Activated T-cell treated with anti-CD3 and anti-CD28 coated beads for 24 hours (primary cell): ENCODE results near the gene NBR1.
"Not testable (repeated sequence)": the region's sequence is repeated elsewhere in the genome, so short reads cannot be mapped to it uniquely, and the experiment has no call there.

Source experiments
- DNase-seq: peaks from one replicate; pipeline ENCODE4 v3.0.0-alpha.2; 2020; ENCODE audit warnings: low read depth

NBR1 gene

DNA sequence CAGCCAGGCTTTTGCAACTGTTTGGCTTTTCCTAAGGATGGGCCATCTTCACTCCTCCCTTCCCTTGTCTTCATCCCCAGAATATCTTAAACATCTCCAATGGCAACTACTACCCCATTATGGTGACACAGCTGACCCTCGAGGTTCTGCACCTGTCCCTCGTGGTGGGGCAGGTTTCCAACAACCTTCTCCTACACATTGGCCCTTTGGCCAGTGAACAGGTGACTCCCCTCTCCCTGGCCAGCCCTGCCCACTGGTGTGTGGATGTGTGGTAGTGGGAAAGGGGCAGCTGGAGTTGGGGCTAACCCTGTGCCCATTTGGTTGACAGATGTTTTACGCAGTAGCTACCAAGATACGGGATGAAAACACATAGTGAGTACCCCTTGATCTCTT, 45.4 kb downstream of the NBR1 start:
- no peak for DNase-seq

DNA sequence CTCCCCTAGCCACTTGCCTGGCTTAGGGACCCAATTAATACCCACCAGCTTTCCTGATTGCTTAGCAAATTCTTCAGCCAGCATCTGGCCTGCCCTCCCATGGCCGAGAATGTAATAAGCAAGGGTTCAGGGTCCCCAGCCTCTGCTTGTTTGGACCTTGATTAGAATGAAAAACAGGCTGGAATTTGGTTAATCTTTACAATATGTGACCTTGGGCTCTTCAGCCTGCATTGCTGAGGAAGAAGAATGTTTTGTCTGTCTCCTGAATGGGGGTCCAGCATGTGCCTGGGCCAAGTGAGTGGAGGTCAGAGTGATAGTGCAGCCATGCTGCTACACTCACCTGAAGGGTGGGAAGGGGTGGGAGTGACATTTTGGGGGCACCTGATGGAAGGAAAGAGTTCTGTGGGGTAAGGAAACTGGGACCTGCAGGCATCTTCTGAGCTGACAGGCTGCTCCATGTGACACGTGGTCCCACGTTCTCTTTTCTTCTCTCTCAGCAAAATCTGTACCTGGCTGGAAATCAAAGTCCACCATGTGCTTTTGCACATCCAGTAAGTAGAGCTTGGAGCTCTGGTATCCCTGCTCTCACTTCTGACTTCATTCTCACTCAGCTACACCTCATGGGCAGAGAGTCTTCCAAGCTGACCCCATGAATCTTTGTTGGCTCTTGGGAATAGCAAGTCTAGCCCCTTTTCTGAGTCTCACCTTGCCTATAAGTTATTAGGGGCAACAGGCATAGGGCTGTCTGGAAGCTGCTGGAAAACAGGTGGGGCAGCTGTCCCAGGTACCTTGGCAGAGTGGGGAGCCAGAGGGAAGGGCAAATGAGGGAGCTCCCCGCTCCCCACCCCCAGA, 46.0 kb downstream of the NBR1 start:
- no peak for DNase-seq

GRCh38 chr17:43217614-43218087, 46.6 kb downstream of the NBR1 start:
- no peak for DNase-seq

GRCh38 chr17:43219001-43219400, 48.0 kb downstream of the NBR1 start:
- DNase-seq, result no peak

GRCh38 chr17:43219746-43220380, 48.8 kb downstream of the NBR1 start:
- no peak for DNase-seq

DNA sequence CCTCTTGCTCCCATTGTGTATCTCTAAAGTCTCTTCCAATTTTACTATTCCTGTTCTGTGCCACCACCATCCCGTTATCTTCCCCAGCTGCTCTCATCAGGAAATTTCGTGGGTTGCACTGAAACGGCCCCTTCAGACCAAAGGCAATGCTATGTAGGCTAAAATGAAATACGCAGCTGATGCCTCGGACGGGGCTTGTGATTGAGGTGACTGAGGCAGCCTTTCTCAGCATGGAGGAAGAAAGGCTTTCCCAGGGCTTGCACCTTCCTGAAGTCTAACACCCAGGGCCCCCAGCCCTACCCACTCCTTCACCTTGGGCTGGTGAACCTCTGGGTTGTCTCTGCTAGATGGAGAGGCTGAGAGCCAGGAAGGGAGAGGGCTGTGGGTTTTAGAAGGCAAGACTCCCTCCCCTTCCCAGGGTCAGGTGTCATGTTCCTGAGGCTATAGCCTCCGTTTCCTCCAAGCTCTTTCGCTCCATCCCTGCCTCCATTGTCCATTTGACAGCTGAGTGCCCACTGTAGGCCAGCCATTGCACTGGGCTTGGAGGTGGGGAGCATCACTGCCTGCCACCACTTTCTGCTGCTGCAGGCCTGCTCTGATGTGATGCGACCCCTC, 49.6 kb downstream of the NBR1 start:
- no peak for DNase-seq

GRCh38 chr17:43224146-43224705, 53.2 kb downstream of the NBR1 start:
- no peak for DNase-seq

- DNase-seq, result no peak
Observed at GRCh38 chr17:43226393-43226792, 55.4 kb downstream of the NBR1 start.

GRCh38 chr17:43228020-43228782, 57.2 kb downstream of the NBR1 start, which contains the start of gene CCDC200:
Gene CCDC200, minus strand, starts transcription at chr17:43228623. Its CDS starts 69 bp downstream, at chr17:43228554.
- DNase-seq, result not testable (repeated sequence)

- DNase-seq, result not testable (repeated sequence)
Observed at GRCh38 chr17:43231205-43232020, 60.4 kb downstream of the NBR1 start.

- not testable (repeated sequence) for DNase-seq
Observed at GRCh38 chr17:43232021-43232699, 61.1 kb downstream of the NBR1 start.

- not testable (repeated sequence) for DNase-seq
Observed at GRCh38 chr17:43233263-43233662, 62.2 kb downstream of the NBR1 start.

DNA sequence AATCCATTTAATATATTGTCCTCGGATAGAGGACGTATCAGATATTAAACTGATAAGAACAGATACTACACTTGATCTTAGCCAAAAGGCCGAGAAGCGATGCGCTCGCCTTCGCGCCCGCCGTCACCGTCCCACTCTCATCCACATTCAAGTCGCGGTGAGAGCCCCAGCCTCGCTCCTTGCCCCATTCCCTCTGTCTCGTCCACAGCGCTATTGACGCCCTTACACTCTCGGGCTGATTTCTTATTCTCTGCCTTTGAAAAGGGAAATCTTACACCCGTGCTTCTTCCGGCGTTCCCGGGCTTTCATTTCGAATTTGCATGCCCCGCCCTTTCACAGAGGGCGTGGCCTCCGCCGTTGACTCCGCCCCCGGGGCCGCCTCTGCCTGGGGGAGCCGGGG, 62.9 kb downstream of the NBR1 start, which contains the start of gene RNU2-1:
RNU2-1 (minus strand) TSS at position 101 of the 400 bp plus-strand sequence.
- not testable (repeated sequence) for DNase-seq

GRCh38 chr17:43239597-43239996, 68.6 kb downstream of the NBR1 start:
- not testable (repeated sequence) for DNase-seq

DNA sequence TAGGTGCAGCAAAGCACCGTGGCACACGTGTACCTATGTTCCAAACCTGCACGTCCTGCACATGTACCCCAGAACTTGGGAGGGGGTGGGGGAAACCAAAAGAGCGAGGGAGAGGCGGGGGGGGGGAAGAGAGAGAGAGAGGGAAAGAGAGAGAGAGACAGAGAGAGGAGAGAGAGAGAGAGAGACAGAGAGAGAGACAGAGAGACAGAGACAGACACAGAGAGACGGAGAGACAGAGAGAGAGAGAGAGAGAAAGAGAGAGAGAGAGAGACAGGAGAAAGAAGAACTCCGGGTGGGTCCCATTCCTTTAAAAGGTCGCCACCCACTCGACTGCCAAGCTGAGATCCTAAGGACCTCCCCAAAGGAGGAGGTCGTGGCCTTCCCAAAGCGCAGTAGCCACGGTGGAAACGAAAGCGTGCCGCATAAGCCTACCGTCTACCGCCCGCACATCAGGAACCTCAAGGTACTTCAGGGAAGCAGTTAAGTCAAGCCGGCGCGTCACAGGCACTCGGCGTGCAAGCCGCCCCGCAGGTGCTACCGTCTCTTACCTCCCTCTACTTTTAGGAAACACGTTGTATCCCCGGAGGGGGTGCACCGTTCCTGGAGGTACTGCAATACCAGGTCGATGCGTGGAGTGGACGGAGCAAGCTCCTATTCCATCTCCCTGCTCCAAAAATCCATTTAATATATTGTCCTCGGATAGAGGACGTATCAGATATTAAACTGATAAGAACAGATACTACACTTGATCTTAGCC, 69.8 kb downstream of the NBR1 start:
- not testable (repeated sequence) for DNase-seq

DNA sequence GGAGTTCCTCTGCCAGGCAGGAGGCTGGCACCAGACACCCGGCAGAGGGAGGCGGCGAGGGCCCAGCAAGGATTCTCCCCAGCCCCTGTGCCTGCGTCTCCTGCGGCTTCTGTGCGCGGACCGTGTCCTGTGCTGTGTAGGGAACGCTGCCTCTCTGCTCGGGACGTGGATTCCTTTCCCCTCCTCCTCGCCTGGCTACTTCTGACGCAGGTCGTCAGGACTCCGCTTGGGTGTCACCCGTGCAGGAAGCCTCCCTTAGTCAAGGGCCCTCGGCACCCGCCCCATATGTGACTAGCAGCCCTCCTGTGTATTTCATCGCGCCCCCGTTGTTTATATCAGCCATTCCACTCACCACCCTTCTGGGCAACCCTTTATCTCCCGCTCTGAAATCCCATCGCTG, 75.4 kb downstream of the NBR1 start:
- DNase-seq, result not testable (repeated sequence)
